DOHH2 (cell line): Measurements from ENCODE around the gene PITX3.

ENCODE experiments used
- H3F3A ChIP-seq: fragments of 200-600 bp; sonication (generic), shearing (Covaris generic); 2 replicates; pipeline ENCODE4 v1.6.0; 2016; ENCODE audit warnings: antibody characterized with exemption, mild to moderate bottlenecking; ENCODE audit not compliant: control insufficient read depth, insufficient read depth
- H3K27ac ChIP-seq: fragments of 200-600 bp; sonication (generic); 2 replicates; pipeline ENCODE4 v1.5.1; 2014; ENCODE audit warnings: low read depth, mild to moderate bottlenecking, low read length, moderate library complexity
- H3K27me3 ChIP-seq: fragments of 200-600 bp; sonication (generic); 2 replicates; pipeline ENCODE4 v1.6.1; 2014; ENCODE audit warnings: mild to moderate bottlenecking, low read length, mixed read lengths; ENCODE audit not compliant: control insufficient read depth
- H3K36me3 ChIP-seq: fragments of 200-600 bp; sonication (generic); 2 replicates; pipeline ENCODE4 v1.6.1; 2014; ENCODE audit warnings: mild to moderate bottlenecking, low read length, moderate library complexity, mixed read lengths; ENCODE audit not compliant: control insufficient read depth
- H3K4me1 ChIP-seq: fragments of 200-600 bp; sonication (generic); 2 replicates; pipeline ENCODE4 v1.6.1; 2014; ENCODE audit warnings: mild to moderate bottlenecking, low read length, mixed read lengths; ENCODE audit not compliant: control insufficient read depth
- H3K4me2 ChIP-seq: fragments of 200-600 bp; sonication (generic); 2 replicates; pipeline ENCODE4 v1.6.0; 2014; ENCODE audit warnings: mild to moderate bottlenecking, low read length, moderate library complexity
- H3K4me3 ChIP-seq: fragments of 200-600 bp; sonication (generic); 2 replicates; pipeline ENCODE4 v1.5.1; 2014; ENCODE audit warnings: mild to moderate bottlenecking, low read length, mixed read lengths
- H3K79me2 ChIP-seq: fragments of 200-600 bp; sonication (generic); 2 replicates; pipeline ENCODE4 v1.6.1; 2014; ENCODE audit warnings: mild to moderate bottlenecking, low read length, mixed read lengths; ENCODE audit not compliant: control insufficient read depth
- H3K9me2 ChIP-seq: fragments of 200-600 bp; sonication (generic); replicated peaks from 2 replicates; pipeline ENCODE4 v1.6.1; 2014; ENCODE audit warnings: mild to moderate bottlenecking, low read length, mixed read lengths; ENCODE audit not compliant: control insufficient read depth
- H3K9me3 ChIP-seq: fragments of 200-600 bp; sonication (generic); 2 replicates; pipeline ENCODE4 v1.6.1; 2014; ENCODE audit warnings: antibody characterized with exemption, low read length, mixed read lengths; ENCODE audit not compliant: control insufficient read depth, insufficient read depth
- H4K20me1 ChIP-seq: fragments of 200-600 bp; sonication (generic); 2 replicates; pipeline ENCODE4 v1.6.0; 2014; ENCODE audit warnings: low read depth, mild to moderate bottlenecking, antibody characterized with exemption, low read length, moderate library complexity; ENCODE audit not compliant: control insufficient read depth, insufficient read depth
- EZH2phosphoT487 ChIP-seq: fragments of 200-600 bp; sonication (generic); IDR thresholded peaks from 2 replicates; pipeline ENCODE4 v1.6.1; 2017; ENCODE audit warnings: borderline replicate concordance, mild to moderate bottlenecking, antibody characterized with exemption, low read length, moderate library complexity, mixed read lengths
- TF ChIP-seq, protein P1 (sequence below): fragments of 200-600 bp; sonication (generic); IDR thresholded peaks from one replicate; pipeline ENCODE4 v1.5.1; 2014; ENCODE audit warnings: antibody characterized with exemption, mild to moderate bottlenecking, low read depth, low read length; ENCODE audit not compliant: poor library complexity, severe bottlenecking

The PITX3 gene

DNA sequence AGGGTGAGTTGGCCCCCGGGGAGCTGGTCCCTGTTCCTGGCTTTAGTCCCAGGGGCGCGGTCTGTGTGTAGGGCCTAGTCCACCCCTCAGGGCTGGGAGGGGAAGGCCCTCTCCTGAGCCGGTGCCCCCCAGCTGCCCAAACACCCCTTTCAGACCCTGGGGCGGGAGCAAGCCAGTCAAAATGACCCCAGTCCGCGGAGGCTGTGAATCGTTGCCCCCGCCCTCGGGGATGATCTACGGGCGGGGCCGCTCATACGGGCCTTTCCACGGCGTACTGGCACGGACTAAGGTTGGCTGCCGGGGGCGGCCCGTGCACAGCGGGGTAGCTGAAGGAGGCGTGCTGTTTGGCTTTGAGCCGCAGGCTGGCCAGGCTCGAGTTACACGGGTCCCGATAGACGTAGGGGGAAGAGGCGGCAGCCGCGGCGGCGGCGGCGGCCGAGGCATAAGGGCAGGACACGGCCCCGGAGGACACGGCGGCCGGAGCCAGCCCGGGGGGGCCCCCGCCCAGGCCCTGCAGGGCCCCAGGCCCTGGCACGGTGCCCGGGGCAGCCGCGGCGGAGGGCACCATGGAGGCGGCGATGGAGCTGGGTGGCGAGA, 10.9 kb downstream of the PITX3 start:
- Histone ChIP-seq H3F3A (0 out of 2 replicates have a peak, but pooled peaks cover 5% of the 10 kb centered on the region), H3K4me2 (peak overlapping the region; percentile 82), H3K4me1 (peaks cover 28% of the 10 kb centered on the region), H3K9me3 (no peaks in the 10 kb centered on the region), H3K36me3 (no peaks in the 10 kb centered on the region), H4K20me1 (no peaks in the 10 kb centered on the region), H3K27ac (no peak overlapping the region), H3K27me3 (peaks cover 46% of the 10 kb centered on the region), H3K79me2 (no peaks in the 10 kb centered on the region), H3K4me3 (peak overlapping the region; percentile 60), H3K9me2 (no peaks in the 10 kb centered on the region)
- 0 out of 2 replicates have a peak, but pooled peaks have one; percentile 30 for TF ChIP-seq EZH2phosphoT487
- TF ChIP-seq, protein P1, sequence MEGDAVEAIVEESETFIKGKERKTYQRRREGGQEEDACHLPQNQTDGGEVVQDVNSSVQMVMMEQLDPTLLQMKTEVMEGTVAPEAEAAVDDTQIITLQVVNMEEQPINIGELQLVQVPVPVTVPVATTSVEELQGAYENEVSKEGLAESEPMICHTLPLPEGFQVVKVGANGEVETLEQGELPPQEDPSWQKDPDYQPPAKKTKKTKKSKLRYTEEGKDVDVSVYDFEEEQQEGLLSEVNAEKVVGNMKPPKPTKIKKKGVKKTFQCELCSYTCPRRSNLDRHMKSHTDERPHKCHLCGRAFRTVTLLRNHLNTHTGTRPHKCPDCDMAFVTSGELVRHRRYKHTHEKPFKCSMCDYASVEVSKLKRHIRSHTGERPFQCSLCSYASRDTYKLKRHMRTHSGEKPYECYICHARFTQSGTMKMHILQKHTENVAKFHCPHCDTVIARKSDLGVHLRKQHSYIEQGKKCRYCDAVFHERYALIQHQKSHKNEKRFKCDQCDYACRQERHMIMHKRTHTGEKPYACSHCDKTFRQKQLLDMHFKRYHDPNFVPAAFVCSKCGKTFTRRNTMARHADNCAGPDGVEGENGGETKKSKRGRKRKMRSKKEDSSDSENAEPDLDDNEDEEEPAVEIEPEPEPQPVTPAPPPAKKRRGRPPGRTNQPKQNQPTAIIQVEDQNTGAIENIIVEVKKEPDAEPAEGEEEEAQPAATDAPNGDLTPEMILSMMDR: no peak

DNA sequence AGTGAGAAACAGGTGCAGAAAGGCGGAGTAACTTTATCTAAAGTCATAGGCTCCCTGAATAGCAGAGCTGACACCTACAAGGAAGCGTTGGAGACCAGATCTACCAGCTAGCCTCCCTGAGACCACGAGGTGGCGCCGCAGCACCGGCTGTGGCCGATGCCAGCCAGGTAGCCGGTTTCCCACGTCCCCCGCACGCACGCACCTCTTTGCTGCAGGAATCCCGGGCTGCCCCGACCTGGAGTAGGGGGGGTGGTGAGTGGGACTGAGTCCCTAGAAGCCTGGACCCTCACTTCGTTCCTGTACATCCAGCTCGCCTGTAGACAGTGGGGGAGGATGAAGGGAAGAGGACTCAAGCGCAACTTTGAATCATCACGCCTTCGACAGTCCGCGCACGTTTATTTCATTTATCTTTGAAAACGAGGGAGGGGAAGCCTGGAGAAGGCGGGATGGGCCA, 11.5 kb downstream of the PITX3 start:
- H3K36me3 ChIP-seq: no peaks in the 10 kb centered on the region
- H4K20me1 ChIP-seq: no peaks in the 10 kb centered on the region
- H3K4me2 ChIP-seq: peak overlapping the region; percentile 82
- peak overlapping the region; percentile 60 for H3K4me3 ChIP-seq
- H3K4me1 ChIP-seq: peaks cover 28% of the 10 kb centered on the region
- peaks cover 46% of the 10 kb centered on the region for H3K27me3 ChIP-seq
- no peak overlapping the region for H3K27ac ChIP-seq
- no peaks in the 10 kb centered on the region for H3K79me2 ChIP-seq
- TF ChIP-seq EZH2phosphoT487: no peak
- TF ChIP-seq, protein P1: peak; percentile 95
- H3F3A ChIP-seq: 0 out of 2 replicates have a peak, but pooled peaks cover 5% of the 10 kb centered on the region
- H3K9me2 ChIP-seq: no peaks in the 10 kb centered on the region
- H3K9me3 ChIP-seq: no peaks in the 10 kb centered on the region

DNA sequence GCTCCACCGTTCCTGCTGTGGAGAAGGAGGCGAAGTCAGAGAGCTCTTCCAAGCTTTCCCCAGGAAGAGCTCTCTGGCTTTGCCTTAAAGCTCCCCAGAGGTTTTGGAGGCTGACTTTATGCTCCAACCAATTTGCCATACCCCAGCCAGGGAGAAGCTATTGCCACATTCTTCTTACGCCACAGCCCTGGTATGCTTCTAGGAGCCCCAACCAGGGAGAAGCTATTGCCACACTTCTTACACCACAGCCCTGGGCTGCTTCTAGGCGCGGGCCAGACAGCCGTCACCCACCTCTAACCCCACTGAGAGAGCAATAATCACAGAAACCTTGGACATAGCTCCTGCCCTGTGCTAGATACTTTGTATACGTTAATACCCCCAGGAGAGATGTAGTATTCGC, 14.3 kb downstream of the PITX3 start:
- TF ChIP-seq, protein P1: no peak
- TF ChIP-seq EZH2phosphoT487: no peak
- Histone ChIP-seq H3F3A (no peaks in the 10 kb centered on the region), H3K9me2 (no peaks in the 10 kb centered on the region), H3K4me3 (no peak overlapping the region), H3K36me3 (no peaks in the 10 kb centered on the region), H3K9me3 (no peaks in the 10 kb centered on the region), H3K27me3 (peaks cover 41% of the 10 kb centered on the region), H3K4me1 (peaks cover 28% of the 10 kb centered on the region), H3K27ac (no peak overlapping the region), H4K20me1 (no peaks in the 10 kb centered on the region), H3K4me2 (no peak overlapping the region), H3K79me2 (no peaks in the 10 kb centered on the region)
